HepG2 (cell line): ENCODE results near the gene CAMKK1. TPM values are rescaled to one million over a fixed set of nuclear protein-coding genes. Genes with fewer than 3 reads are reported as not detected.

Experiments
- ATAC-seq: fragments of 200-7000 bp; cut with Tn5 transposase; 3 replicates; pipeline ENCODE4 v1.9.1; 2020; ENCODE audit warnings: mild to moderate bottlenecking, moderate library complexity
- BruUV-seq: library from RNA; stranded (reverse); fragments of 400-500 nt; replicated peaks from 2 replicates; lab custom pipeline; 2021; lab: Mats Ljungman, UMichigan
- CTCF ChIA-PET: fragments of 300-600 bp; formaldehyde crosslinking; extraction: SDS; loops from one replicate; lab custom pipeline; 2021; ENCODE audit warnings: low total read pairs, inconsistent platforms, low intra/inter-chr PET ratio; lab: Yijun Ruan, JAX
- POLR2A ChIA-PET: fragments of 350-600 bp; sonication (Branson Sonifier 250); formaldehyde crosslinking; loops from one replicate; lab custom pipeline; 2020; ENCODE audit warnings: antibody characterized with exemption, inconsistent platforms; lab: Yijun Ruan, JAX
- DNase-seq: peaks from one replicate; pipeline ENCODE4 v3.0.0-alpha.2; 2015; ENCODE audit warnings: low spot score
- FAIRE-seq: peaks from 3 replicates; lab custom pipeline; 2011; peaks lifted over from hg19 to GRCh38; lab: Jason Lieb, UNC
- H2AFZ ChIP-seq: one replicate; pipeline ENCODE4 v1.6.1; 2011; ENCODE audit warnings: low read length, inconsistent platforms
- H3K27ac ChIP-seq: fragments of 300-600 bp; 3 replicates; pipeline ENCODE4 v1.8.0; 2011; ENCODE audit warnings: mixed run types, mild to moderate bottlenecking, mixed read lengths, low read length, inconsistent platforms; ENCODE audit not compliant: insufficient read depth; ENCODE audit errors: extremely low read length
- H3K27me3 ChIP-seq, 2 experiments: fragments of 200-600 bp in 1 of 2; 2 replicates in 1 of 2; 3 replicates in 1 of 2; pipeline versions ENCODE4 v1.6.0 to v1.8.0; 2011; ENCODE audit warnings: low read length in 2 of 2, mild to moderate bottlenecking in 2 of 2, moderate library complexity in 2 of 2, inconsistent platforms in 1 of 2; ENCODE audit not compliant: insufficient read depth in 2 of 2, control insufficient read depth in 1 of 2
- H3K36me3 ChIP-seq, 2 experiments: fragments of 200-600 bp in 1 of 2; replicated peaks in 1 of 2; 2 replicates in 1 of 2; 3 replicates in 1 of 2; pipeline versions ENCODE4 v1.5.1 to v1.8.0; 2011; ENCODE audit warnings: low read length in 2 of 2, inconsistent platforms in 1 of 2; ENCODE audit not compliant: insufficient read depth in 2 of 2, control insufficient read depth in 1 of 2
- H3K4me1 ChIP-seq: 2 replicates; pipeline ENCODE4 v1.5.1; 2012; ENCODE audit warnings: low read length, inconsistent platforms; ENCODE audit not compliant: insufficient read depth
- H3K4me2 ChIP-seq: 2 replicates; pipeline ENCODE4 v1.6.0; 2011; ENCODE audit warnings: low read depth, low read length, inconsistent platforms
- H3K4me3 ChIP-seq, 3 experiments: fragments of 200-600 bp in 1 of 3; sonication (generic), shearing (Covaris generic) in 1 of 3; replicated peaks in 1 of 3; 2 replicates each; pipeline ENCODE4 v1.5.1; 2011 to 2016; ENCODE audit warnings: low read length in 3 of 3, inconsistent platforms in 2 of 3, low read depth in 2 of 3, mild to moderate bottlenecking in 2 of 3, control low read depth in 1 of 3, mixed read lengths in 1 of 3; ENCODE audit not compliant: insufficient read depth in 1 of 3
- H3K79me2 ChIP-seq: one replicate; pipeline ENCODE4 v1.6.1; 2011; ENCODE audit warnings: low read length, inconsistent platforms; ENCODE audit not compliant: insufficient read depth
- H3K9ac ChIP-seq: 2 replicates; pipeline ENCODE4 v1.6.0; 2011; ENCODE audit warnings: mild to moderate bottlenecking, low read depth, low read length, inconsistent platforms; ENCODE audit not compliant: insufficient read depth
- H3K9me3 ChIP-seq: 2 replicates; pipeline ENCODE4 v1.5.1; 2012; ENCODE audit warnings: mild to moderate bottlenecking, low read length
- H4K20me1 ChIP-seq: 2 replicates; pipeline ENCODE4 v1.6.0; 2011; ENCODE audit warnings: inconsistent platforms, mild to moderate bottlenecking, low read length, moderate library complexity; ENCODE audit not compliant: insufficient read depth
- AKAP8 ChIP-seq: sonication (generic); formaldehyde crosslinking; IDR thresholded peaks from 2 replicates; pipeline ENCODE4 v1.5.1; 2020; ENCODE audit warnings: mild to moderate bottlenecking, missing genetic modification reagents
- CBFB ChIP-seq: sonication (generic); formaldehyde crosslinking; IDR thresholded peaks from 2 replicates; pipeline ENCODE4 v1.4.0; 2020; ENCODE audit warnings: missing genetic modification reagents
- ESRRA ChIP-seq: sonication (generic); formaldehyde crosslinking; IDR thresholded peaks from 2 replicates; pipeline ENCODE4 v1.5.1; 2020; ENCODE audit warnings: mild to moderate bottlenecking, low read depth, missing genetic modification reagents
- HNRNPK ChIP-seq: fragments of 200-400 bp; formaldehyde crosslinking; IDR thresholded peaks from 2 replicates; pipeline ENCODE4 v1.6.1; 2018; ENCODE audit warnings: low read length, low read depth, moderate library complexity, mild to moderate bottlenecking; ENCODE audit not compliant: poor library complexity, severe bottlenecking
- MIER2 ChIP-seq: IDR thresholded peaks from 2 replicates; pipeline ENCODE4 v1.6.1; 2016; ENCODE audit warnings: missing biosample characterization, missing genetic modification reagents
- MLLT10 ChIP-seq: sonication (generic); formaldehyde crosslinking; IDR thresholded peaks from 2 replicates; pipeline ENCODE4 v1.4.0; 2020; ENCODE audit warnings: missing genetic modification reagents
- NBN ChIP-seq: fragments of 450-650 bp; conservative IDR thresholded peaks from 2 replicates; pipeline ENCODE4 v1.6.1; 2017
- RBAK ChIP-seq: sonication (generic); formaldehyde crosslinking; IDR thresholded peaks from 2 replicates; pipeline ENCODE4 v1.5.1; 2020; ENCODE audit warnings: mild to moderate bottlenecking, missing genetic modification reagents
- TAF15 ChIP-seq: fragments of 200-400 bp; formaldehyde crosslinking; IDR thresholded peaks from one replicate; pipeline ENCODE4 v1.6.1; 2018; ENCODE audit warnings: mild to moderate bottlenecking, low read depth, low read length; ENCODE audit not compliant: poor library complexity, severe bottlenecking
- TGIF2 ChIP-seq: IDR thresholded peaks from 2 replicates; pipeline ENCODE4 v1.6.1; 2016; ENCODE audit warnings: control low read depth, missing compliant biosample characterization
- WIZ ChIP-seq: sonication (generic); formaldehyde crosslinking; IDR thresholded peaks from 2 replicates; pipeline ENCODE4 v1.5.1; 2020; ENCODE audit warnings: mild to moderate bottlenecking, missing genetic modification reagents
- ZFY ChIP-seq: sonication (generic); formaldehyde crosslinking; IDR thresholded peaks from 2 replicates; pipeline ENCODE4 v1.4.0; 2020; ENCODE audit warnings: missing genetic modification reagents
- ZNF138 ChIP-seq: sonication (generic); formaldehyde crosslinking; IDR thresholded peaks from 2 replicates; pipeline ENCODE4 v1.5.0; 2020; ENCODE audit warnings: mild to moderate bottlenecking, low read depth, missing genetic modification reagents
- ZNF660 ChIP-seq: sonication (generic); formaldehyde crosslinking; IDR thresholded peaks from 2 replicates; pipeline ENCODE4 v1.5.1; 2020; ENCODE audit warnings: mild to moderate bottlenecking, low read depth, missing genetic modification reagents, borderline replicate concordance
- ZSCAN30 ChIP-seq: sonication (generic); formaldehyde crosslinking; IDR thresholded peaks from 2 replicates; pipeline ENCODE4 v1.5.0; 2020; ENCODE audit warnings: mild to moderate bottlenecking, missing genetic modification reagents
- WGBS: methylation state at CpG from one replicate; pipeline ENCODE4 v1.1.6; 2017; ENCODE audit warnings: low lambda C conversion rate; 5-methylcytosine and 5-hydroxymethylcytosine counted together
- in situ Hi-C: cut with HindIII; loops from 2 replicates; pipeline ENCODE4 v1.10.0; 2017; ENCODE audit warnings: low pct_unique_long_range_greater_than_20kb; ENCODE audit not compliant: extremely low pct_ligation_motif_present
- intact Hi-C: fragments of 100-400 bp; cut with micrococcal nuclease; formaldehyde crosslinking; loops from one replicate; pipeline ENCODE4 v1.10.0; 2022; ENCODE audit not compliant: unreplicated experiment
- polyA plus RNA-seq, 8 experiments: library from polyadenylated mRNA; depleted of rRNA in 3 of 8; stranded (reverse) in 7 of 8; unstranded in 1 of 8; fragments of >200 nt; fragmentation: Illumina TruSeq in 4 of 8; extraction: Trizol in 4 of 8; gene quantifications; 2 replicates each; pipeline versions ENCODE4 v1.2.1 to v1.2.3, GENCODE V29; 2011 to 2016; ENCODE audit warnings: low read depth in 4 of 8, missing spikeins in 1 of 8, mixed read lengths in 1 of 8; ENCODE audit not compliant: insufficient read depth in 1 of 8
- total RNA-seq, 5 experiments: library from RNA; depleted of rRNA; stranded (reverse); fragments of >200 nt; fragmentation: Illumina TruSeq; extraction: Trizol; gene quantifications; 2 replicates each; pipeline ENCODE4 v1.2.3, GENCODE V29; 2016; ENCODE audit warnings: low read depth in 1 of 5
- TF ChIP-seq, protein P1 (sequence below): sonication (generic); formaldehyde crosslinking; conservative IDR thresholded peaks from 2 replicates; pipeline ENCODE4 v1.5.0; 2020; ENCODE audit warnings: missing genetic modification reagents
- TF ChIP-seq, protein P2 (sequence below): sonication (generic); formaldehyde crosslinking; IDR thresholded peaks from 2 replicates; pipeline ENCODE4 v1.5.0; 2020; ENCODE audit warnings: mild to moderate bottlenecking, missing genetic modification reagents, moderate library complexity
- TF ChIP-seq, protein P3 (sequence below): sonication (generic); formaldehyde crosslinking; IDR thresholded peaks from 2 replicates; pipeline ENCODE4; 2020; ENCODE audit warnings: missing genetic modification reagents, mild to moderate bottlenecking, borderline replicate concordance

CAMKK1 gene
- total and polyA plus RNA-seq, 2 of the 13 experiments (the other 11 are each of a cell fraction or from before 2014, with no cell fraction given), result 1.5 to 1.6 TPM

DNA sequence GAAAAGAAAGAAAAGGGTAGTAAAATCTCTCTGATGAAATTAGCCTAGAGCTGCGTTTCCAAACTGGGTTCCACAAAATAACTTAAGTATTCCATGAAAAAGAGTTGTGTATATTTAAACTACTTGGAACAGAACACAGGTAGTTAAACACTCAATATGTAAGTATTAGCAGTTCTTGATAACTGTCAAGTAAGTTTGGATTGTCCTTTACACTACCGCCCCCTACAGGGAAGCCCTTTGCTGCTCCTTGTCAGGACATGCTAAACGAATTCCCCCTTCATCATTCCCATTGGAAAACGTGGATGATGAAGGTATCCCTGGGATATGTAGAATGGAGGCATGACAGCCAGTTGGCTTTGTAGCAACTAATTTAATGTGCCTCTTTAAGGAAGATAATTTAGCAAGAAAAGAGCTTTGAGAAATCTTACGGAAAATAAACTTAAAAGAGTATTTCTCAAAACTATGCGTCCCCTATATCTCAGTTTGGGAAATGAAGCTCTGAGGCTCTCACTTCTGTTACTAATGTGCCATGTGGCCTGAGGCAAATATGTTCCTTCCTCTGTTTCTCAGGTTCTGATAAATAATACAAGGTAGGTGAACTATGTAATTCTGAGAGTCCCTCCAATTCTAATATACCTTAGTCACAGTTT is 65.6 kb downstream of the CAMKK1 start (continued):
- TF ChIP-seq HNRNPK (peak; percentile 99), TGIF2 (0 out of 2 replicates have a peak, but pooled peaks have one; percentile 31), TAF15 (no peak), MIER2 (CRISPR knock-in tag) (no peak), NBN (no peak)
- TF ChIP-seq, protein P1, sequence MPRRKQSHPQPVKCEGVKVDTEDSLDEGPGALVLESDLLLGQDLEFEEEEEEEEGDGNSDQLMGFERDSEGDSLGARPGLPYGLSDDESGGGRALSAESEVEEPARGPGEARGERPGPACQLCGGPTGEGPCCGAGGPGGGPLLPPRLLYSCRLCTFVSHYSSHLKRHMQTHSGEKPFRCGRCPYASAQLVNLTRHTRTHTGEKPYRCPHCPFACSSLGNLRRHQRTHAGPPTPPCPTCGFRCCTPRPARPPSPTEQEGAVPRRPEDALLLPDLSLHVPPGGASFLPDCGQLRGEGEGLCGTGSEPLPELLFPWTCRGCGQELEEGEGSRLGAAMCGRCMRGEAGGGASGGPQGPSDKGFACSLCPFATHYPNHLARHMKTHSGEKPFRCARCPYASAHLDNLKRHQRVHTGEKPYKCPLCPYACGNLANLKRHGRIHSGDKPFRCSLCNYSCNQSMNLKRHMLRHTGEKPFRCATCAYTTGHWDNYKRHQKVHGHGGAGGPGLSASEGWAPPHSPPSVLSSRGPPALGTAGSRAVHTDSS (CRISPR knock-in tag), result no peak
- TF ChIP-seq, protein P2, sequence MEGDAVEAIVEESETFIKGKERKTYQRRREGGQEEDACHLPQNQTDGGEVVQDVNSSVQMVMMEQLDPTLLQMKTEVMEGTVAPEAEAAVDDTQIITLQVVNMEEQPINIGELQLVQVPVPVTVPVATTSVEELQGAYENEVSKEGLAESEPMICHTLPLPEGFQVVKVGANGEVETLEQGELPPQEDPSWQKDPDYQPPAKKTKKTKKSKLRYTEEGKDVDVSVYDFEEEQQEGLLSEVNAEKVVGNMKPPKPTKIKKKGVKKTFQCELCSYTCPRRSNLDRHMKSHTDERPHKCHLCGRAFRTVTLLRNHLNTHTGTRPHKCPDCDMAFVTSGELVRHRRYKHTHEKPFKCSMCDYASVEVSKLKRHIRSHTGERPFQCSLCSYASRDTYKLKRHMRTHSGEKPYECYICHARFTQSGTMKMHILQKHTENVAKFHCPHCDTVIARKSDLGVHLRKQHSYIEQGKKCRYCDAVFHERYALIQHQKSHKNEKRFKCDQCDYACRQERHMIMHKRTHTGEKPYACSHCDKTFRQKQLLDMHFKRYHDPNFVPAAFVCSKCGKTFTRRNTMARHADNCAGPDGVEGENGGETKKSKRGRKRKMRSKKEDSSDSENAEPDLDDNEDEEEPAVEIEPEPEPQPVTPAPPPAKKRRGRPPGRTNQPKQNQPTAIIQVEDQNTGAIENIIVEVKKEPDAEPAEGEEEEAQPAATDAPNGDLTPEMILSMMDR, result peak; percentile 87

DNA sequence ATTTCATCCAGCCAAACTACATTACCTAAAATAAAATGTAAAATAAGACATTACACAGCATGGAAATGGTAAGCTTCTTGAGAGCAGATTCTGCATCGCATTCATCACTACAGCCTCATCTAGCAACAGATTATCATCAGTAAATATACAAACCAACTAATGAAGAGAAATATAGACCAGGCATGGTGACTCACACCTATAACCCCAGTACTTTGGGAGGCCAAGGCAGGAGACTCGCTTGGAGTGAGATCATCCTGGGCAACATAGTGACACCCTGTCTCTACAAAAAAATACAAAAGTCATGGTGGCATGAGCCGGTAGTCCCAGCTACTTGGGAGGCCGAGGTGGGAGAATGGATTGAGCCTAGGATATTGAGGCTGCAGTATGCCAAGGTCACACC is 66.7 kb downstream of the CAMKK1 start:
- Histone ChIP-seq H3K4me1 (no peaks in the 10 kb centered on the region; the same call in 1 of the 2 replicates), H3K4me3 (no peak overlapping the region), H3K27me3 (no peaks in the 10 kb centered on the region; a peak in 1 of 5 replicates), H3K4me2 (no peak overlapping the region), H3K79me2 (no peaks in the 10 kb centered on the region), H3K9ac (no peak overlapping the region), H3K27ac (no peak overlapping the region), H2AFZ (no peak overlapping the region), H4K20me1 (no peaks in the 10 kb centered on the region), H3K36me3 (peaks cover 14 to 58% of the 10 kb centered on the region in 2 experiments), H3K9me3 (no peaks in the 10 kb centered on the region)
- CTCF ChIA-PET, result interaction anchor here (1.8 to 2.6 kb wide), 3 partner anchors 61 to 143 kb away, joined by 7 to 46 read pairs (median 9); no protein-coding TSS in a partner anchor
- WGBS, result 96% methylated on average over 4 of the region's 4 CpGs
- POLR2A ChIA-PET, result interaction anchor here (1.0 to 1.2 kb wide), 2 partner anchors 20 to 88 kb away, joined by 3 read pairs; partner anchors contain the start of gene NCBP3
- DNase-seq (no peak), ATAC-seq (no peak), FAIRE-seq (no peak)
- in situ Hi-C loops, result no loop called here
- no TSS peak for BruUV-seq
- intact Hi-C loops, result loop anchor here (2.0 to 5.0 kb wide), 2 partner anchors 61 to 144 kb away; no protein-coding TSS in a partner anchor
- no peak for TF ChIP-seq MLLT10 (CRISPR knock-in tag)
- TF ChIP-seq CBFB (CRISPR knock-in tag), result no peak
- TF ChIP-seq RBAK (CRISPR knock-in tag), result no peak
- no peak for TF ChIP-seq ZSCAN30
- no peak for TF ChIP-seq WIZ
- TF ChIP-seq, protein P3, sequence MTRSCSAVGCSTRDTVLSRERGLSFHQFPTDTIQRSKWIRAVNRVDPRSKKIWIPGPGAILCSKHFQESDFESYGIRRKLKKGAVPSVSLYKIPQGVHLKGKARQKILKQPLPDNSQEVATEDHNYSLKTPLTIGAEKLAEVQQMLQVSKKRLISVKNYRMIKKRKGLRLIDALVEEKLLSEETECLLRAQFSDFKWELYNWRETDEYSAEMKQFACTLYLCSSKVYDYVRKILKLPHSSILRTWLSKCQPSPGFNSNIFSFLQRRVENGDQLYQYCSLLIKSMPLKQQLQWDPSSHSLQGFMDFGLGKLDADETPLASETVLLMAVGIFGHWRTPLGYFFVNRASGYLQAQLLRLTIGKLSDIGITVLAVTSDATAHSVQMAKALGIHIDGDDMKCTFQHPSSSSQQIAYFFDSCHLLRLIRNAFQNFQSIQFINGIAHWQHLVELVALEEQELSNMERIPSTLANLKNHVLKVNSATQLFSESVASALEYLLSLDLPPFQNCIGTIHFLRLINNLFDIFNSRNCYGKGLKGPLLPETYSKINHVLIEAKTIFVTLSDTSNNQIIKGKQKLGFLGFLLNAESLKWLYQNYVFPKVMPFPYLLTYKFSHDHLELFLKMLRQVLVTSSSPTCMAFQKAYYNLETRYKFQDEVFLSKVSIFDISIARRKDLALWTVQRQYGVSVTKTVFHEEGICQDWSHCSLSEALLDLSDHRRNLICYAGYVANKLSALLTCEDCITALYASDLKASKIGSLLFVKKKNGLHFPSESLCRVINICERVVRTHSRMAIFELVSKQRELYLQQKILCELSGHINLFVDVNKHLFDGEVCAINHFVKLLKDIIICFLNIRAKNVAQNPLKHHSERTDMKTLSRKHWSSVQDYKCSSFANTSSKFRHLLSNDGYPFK (CRISPR knock-in tag), result no peak
- no peak for TF ChIP-seq ZFY (CRISPR knock-in tag)
- no peak for TF ChIP-seq AKAP8 (CRISPR knock-in tag)
- no peak for TF ChIP-seq MIER2 (CRISPR knock-in tag)
- TF ChIP-seq ZNF138, result no peak
- no peak for TF ChIP-seq ESRRA (CRISPR knock-in tag)
- no peak for TF ChIP-seq ZNF660 (CRISPR knock-in tag)
